CD8-positive, alpha-beta memory T cell (primary cell): ENCODE data around the gene MARK4. TPM values are rescaled to one million over a fixed set of nuclear protein-coding genes. Genes with fewer than 3 reads are reported as not detected.

Source experiments
- CTCF ChIA-PET: fragments of 350-600 bp; sonication (Branson Sonifier 250); formaldehyde crosslinking; loops from one replicate; lab custom pipeline; 2021; ENCODE audit warnings: antibody characterized with exemption; lab: Charles Lee
- POLR2A ChIA-PET: fragments of 350-600 bp; sonication (Branson Sonifier 250); formaldehyde crosslinking; loops from one replicate; lab custom pipeline; 2021; ENCODE audit warnings: antibody characterized with exemption; lab: Charles Lee
- DNase-seq, 5 donors: peaks; one replicate each; pipeline versions ENCODE4 v3.0.0 to v3.0.0-alpha.2; 2020 to 2022; ENCODE audit warnings: mixed read lengths in 1 of 5
- H3K27ac ChIP-seq: one replicate; pipeline ENCODE4 v1.7.0; 2013; ENCODE audit warnings: low read depth, mild to moderate bottlenecking, low read length, moderate library complexity
- H3K27me3 ChIP-seq: 2 replicates; pipeline ENCODE4 v1.7.0; 2013; ENCODE audit warnings: low read length, mild to moderate bottlenecking; ENCODE audit not compliant: insufficient read depth, poor library complexity, severe bottlenecking
- H3K36me3 ChIP-seq: 2 replicates; pipeline ENCODE4 v1.7.0; 2013; ENCODE audit warnings: mild to moderate bottlenecking, low read length, moderate library complexity; ENCODE audit not compliant: insufficient read depth
- H3K4me1 ChIP-seq: 2 replicates; pipeline ENCODE4 v1.7.0; 2013; ENCODE audit warnings: mild to moderate bottlenecking, low read length, moderate library complexity; ENCODE audit not compliant: insufficient read depth
- H3K4me3 ChIP-seq: 2 replicates; pipeline ENCODE4 v1.7.0; 2013; ENCODE audit warnings: mild to moderate bottlenecking, low read length
- H3K9me3 ChIP-seq: 2 replicates; pipeline ENCODE4 v1.7.0; 2013; ENCODE audit warnings: mild to moderate bottlenecking, low read length
- H3K27ac Mint-ChIP-seq, 8 donors: one replicate each; pipeline ENCODE4 v1.8.0; 2020 to 2021; ENCODE audit warnings: mixed read lengths in 8 of 8, mild to moderate bottlenecking in 6 of 8, inconsistent platforms in 3 of 8, moderate library complexity in 3 of 8
- H3K27me3 Mint-ChIP-seq, 2 donors: one replicate each; pipeline ENCODE4 v1.8.0; 2020 to 2021; ENCODE audit warnings: mixed read lengths in 2 of 2, mild to moderate bottlenecking in 1 of 2, moderate library complexity in 1 of 2
- H3K36me3 Mint-ChIP-seq, 3 donors: one replicate each; pipeline ENCODE4 v1.8.0; 2020 to 2021; ENCODE audit warnings: mixed read lengths in 3 of 3, inconsistent platforms in 1 of 3, mild to moderate bottlenecking in 1 of 3
- H3K4me1 Mint-ChIP-seq, 3 donors: one replicate each; pipeline ENCODE4 v1.8.0; 2020 to 2021; ENCODE audit warnings: mixed read lengths in 3 of 3, inconsistent platforms in 1 of 3, mild to moderate bottlenecking in 1 of 3
- H3K4me3 Mint-ChIP-seq, 7 donors: one replicate each; pipeline ENCODE4 v1.8.0; 2020 to 2021; ENCODE audit warnings: mixed read lengths in 7 of 7, mild to moderate bottlenecking in 6 of 7, moderate library complexity in 4 of 7, inconsistent platforms in 2 of 7
- H3K9me3 Mint-ChIP-seq, 5 donors: one replicate each; pipeline ENCODE4 v1.8.0; 2020 to 2022; ENCODE audit warnings: mixed read lengths in 5 of 5, mild to moderate bottlenecking in 3 of 5, moderate library complexity in 2 of 5, inconsistent platforms in 1 of 5
- polyA plus RNA-seq: library from polyadenylated mRNA; unstranded; fragments of 300-500 nt; fragmentation: Illumina TruSeq; gene quantifications from one replicate; pipeline ENCODE4 v1.2.3, GENCODE V29; 2021
- total RNA-seq, 2 experiments: library from RNA; stranded (reverse); gene quantifications; one replicate each; pipeline ENCODE4 v1.2.3, GENCODE V29; 2021

Gene MARK4
- total and polyA plus RNA-seq, 3 experiments from 2014 or later = 2.6 to 21.2 (median 20.2) TPM

GRCh38 chr19:45216667-45217066 lies 34.4 kb upstream of the MARK4 start:
- peaks cover 4% of the 10 kb centered on the region for H3K27me3 ChIP-seq
- CTCF ChIA-PET = no interaction called here
- Mint-ChIP-seq H3K4me3 (no peak overlapping the region), H3K4me1 (peaks cover 1 to 4% (median 4%) of the 10 kb centered on the region in 3 donors), H3K27me3 (peaks cover 32 to 40% of the 10 kb centered on the region in 2 donors), H3K27ac (no peak overlapping the region), H3K36me3 (no peaks in the 10 kb centered on the region), H3K9me3 (no peaks in the 10 kb centered on the region)
- POLR2A ChIA-PET = no interaction called here
- H3K9me3 ChIP-seq = no peaks in the 10 kb centered on the region
- H3K4me1 ChIP-seq = no peaks in the 10 kb centered on the region
- no peak overlapping the region for H3K27ac ChIP-seq
- H3K4me3 ChIP-seq = no peak overlapping the region
- DNase-seq = no peak
- H3K36me3 ChIP-seq = no peaks in the 10 kb centered on the region

- Histone ChIP-seq H3K4me3 (no peak overlapping the region), H3K36me3 (no peaks in the 10 kb centered on the region), H3K4me1 (no peaks in the 10 kb centered on the region), H3K27ac (no peak overlapping the region), H3K27me3 (no peaks in the 10 kb centered on the region), H3K9me3 (no peaks in the 10 kb centered on the region)
- Mint-ChIP-seq H3K27ac (no peak overlapping the region), H3K36me3 (no peaks in the 10 kb centered on the region), H3K4me3 (no peak overlapping the region), H3K9me3 (no peaks in the 10 kb centered on the region), H3K27me3 (peaks cover 32 to 47% of the 10 kb centered on the region in 2 donors), H3K4me1 (peaks cover 1 to 4% (median 4%) of the 10 kb centered on the region in 3 donors)
- POLR2A ChIA-PET = no interaction called here
- no peak for DNase-seq
- CTCF ChIA-PET = no interaction called here
These were observed 33.7 kb upstream of the MARK4 start for GRCh38 chr19:45217193-45217956.

GRCh38 chr19:45217957-45218334 lies 33.1 kb upstream of the MARK4 start:
- Histone ChIP-seq H3K4me1 (no peaks in the 10 kb centered on the region), H3K4me3 (no peak overlapping the region), H3K36me3 (no peaks in the 10 kb centered on the region), H3K9me3 (no peaks in the 10 kb centered on the region), H3K27ac (no peak overlapping the region), H3K27me3 (no peaks in the 10 kb centered on the region)
- H3K27me3 Mint-ChIP-seq = peaks cover 34 to 53% of the 10 kb centered on the region in 2 donors
- ChIA-PET CTCF (no interaction called here), POLR2A (no interaction called here)
- H3K4me3 Mint-ChIP-seq = no peak overlapping the region
- H3K9me3 Mint-ChIP-seq = no peaks in the 10 kb centered on the region
- H3K36me3 Mint-ChIP-seq = no peaks in the 10 kb centered on the region
- no peak for DNase-seq
- H3K4me1 Mint-ChIP-seq = peaks cover 1 to 4% (median 4%) of the 10 kb centered on the region in 3 donors
- H3K27ac Mint-ChIP-seq = no peak overlapping the region

- H3K36me3 Mint-ChIP-seq = no peaks in the 10 kb centered on the region
- DNase-seq = no peak
- Histone ChIP-seq H3K9me3 (no peaks in the 10 kb centered on the region), H3K36me3 (no peaks in the 10 kb centered on the region), H3K27me3 (no peaks in the 10 kb centered on the region), H3K4me1 (no peaks in the 10 kb centered on the region), H3K27ac (no peak overlapping the region), H3K4me3 (no peak overlapping the region)
- no peak overlapping the region for H3K4me3 Mint-ChIP-seq
- CTCF ChIA-PET = no interaction called here
- H3K27ac Mint-ChIP-seq = no peak overlapping the region
- peaks cover 36 to 55% of the 10 kb centered on the region in 2 donors for H3K27me3 Mint-ChIP-seq
- POLR2A ChIA-PET = no interaction called here
- H3K4me1 Mint-ChIP-seq = peaks cover 1 to 4% (median 4%) of the 10 kb centered on the region in 3 donors
- H3K9me3 Mint-ChIP-seq = no peaks in the 10 kb centered on the region
These were observed 32.6 kb upstream of the MARK4 start for GRCh38 chr19:45218426-45218825.

GRCh38 chr19:45218911-45219743 lies 31.9 kb upstream of the MARK4 start:
- Mint-ChIP-seq H3K36me3 (no peaks in the 10 kb centered on the region), H3K27ac (no peak overlapping the region), H3K4me3 (no peak overlapping the region), H3K9me3 (no peaks in the 10 kb centered on the region), H3K27me3 (peaks cover 33 to 55% of the 10 kb centered on the region in 2 donors), H3K4me1 (peaks cover 1 to 4% (median 4%) of the 10 kb centered on the region in 3 donors)
- H3K9me3 ChIP-seq = no peaks in the 10 kb centered on the region
- H3K27ac ChIP-seq = no peak overlapping the region
- no peaks in the 10 kb centered on the region for H3K4me1 ChIP-seq
- no peaks in the 10 kb centered on the region for H3K36me3 ChIP-seq
- POLR2A ChIA-PET = no interaction called here
- H3K4me3 ChIP-seq = no peak overlapping the region
- no peak for DNase-seq
- CTCF ChIA-PET = no interaction called here
- no peaks in the 10 kb centered on the region for H3K27me3 ChIP-seq

- H3K27ac Mint-ChIP-seq = no peak overlapping the region
- no peak overlapping the region for H3K4me3 ChIP-seq
- peak overlapping the region in 1 of 7 donors; percentile 1 for H3K4me3 Mint-ChIP-seq
- H3K9me3 Mint-ChIP-seq = no peaks in the 10 kb centered on the region
- H3K27me3 ChIP-seq = no peaks in the 10 kb centered on the region
- CTCF ChIA-PET = no interaction called here
- H3K36me3 ChIP-seq = no peaks in the 10 kb centered on the region
- H3K27ac ChIP-seq = no peak overlapping the region
- no peaks in the 10 kb centered on the region for H3K36me3 Mint-ChIP-seq
- H3K4me1 Mint-ChIP-seq = no peaks in the 10 kb centered on the region
- H3K4me1 ChIP-seq = no peaks in the 10 kb centered on the region
- POLR2A ChIA-PET = no interaction called here
- H3K9me3 ChIP-seq = no peaks in the 10 kb centered on the region
- no peak for DNase-seq
- H3K27me3 Mint-ChIP-seq = peaks cover 24 to 41% of the 10 kb centered on the region in 2 donors
These were observed 28.3 kb upstream of the MARK4 start for GRCh38 chr19:45222724-45223123.

- no peak overlapping the region for H3K27ac Mint-ChIP-seq
- H3K27me3 ChIP-seq = no peaks in the 10 kb centered on the region
- CTCF ChIA-PET = no interaction called here
These were observed 27.2 kb upstream of the MARK4 start for GRCh38 chr19:45223879-45224278.

GRCh38 chr19:45224645-45225044 lies 26.4 kb upstream of the MARK4 start:
- no peaks in the 10 kb centered on the region for H3K9me3 Mint-ChIP-seq
- Histone ChIP-seq H3K27me3 (no peaks in the 10 kb centered on the region), H3K36me3 (no peaks in the 10 kb centered on the region), H3K4me3 (no peak overlapping the region), H3K4me1 (no peaks in the 10 kb centered on the region), H3K9me3 (no peaks in the 10 kb centered on the region), H3K27ac (no peak overlapping the region)
- H3K27me3 Mint-ChIP-seq = peaks cover 20 to 29% of the 10 kb centered on the region in 2 donors
- no peak for DNase-seq
- ChIA-PET POLR2A (interaction anchor here (0.6 kb wide), 1 partner anchor 251 kb away, joined by 5 read pairs; no protein-coding TSS in a partner anchor), CTCF (no interaction called here)
- H3K4me1 Mint-ChIP-seq = no peaks in the 10 kb centered on the region
- H3K36me3 Mint-ChIP-seq = no peaks in the 10 kb centered on the region
- no peak overlapping the region for H3K4me3 Mint-ChIP-seq
- no peak overlapping the region for H3K27ac Mint-ChIP-seq

More at GRCh38 chr19:45223879-45224278, 27.2 kb upstream of the MARK4 start:
- Mint-ChIP-seq H3K36me3 (no peaks in the 10 kb centered on the region), H3K4me1 (no peaks in the 10 kb centered on the region), H3K4me3 (no peak overlapping the region), H3K9me3 (no peaks in the 10 kb centered on the region), H3K27me3 (peaks cover 21 to 34% of the 10 kb centered on the region in 2 donors)
- POLR2A ChIA-PET = no interaction called here
- no peak overlapping the region for H3K4me3 ChIP-seq
- H3K27ac ChIP-seq = no peak overlapping the region
- no peak for DNase-seq
- H3K36me3 ChIP-seq = no peaks in the 10 kb centered on the region
- no peaks in the 10 kb centered on the region for H3K9me3 ChIP-seq
- no peaks in the 10 kb centered on the region for H3K4me1 ChIP-seq
